Suprapubic skin (tissue), 4 donors: ENCODE measurements around the gene C3orf52.

ENCODE experiments used
- POLR2A ChIP-seq, 2 donors: fragments of 450-650 bp; IDR thresholded peaks; one replicate each; pipeline ENCODE4 v1.6.1; 2017; ENCODE audit warnings: antibody characterized with exemption in 2 of 2, mild to moderate bottlenecking in 2 of 2, moderate library complexity in 2 of 2
- POLR2AphosphoS5 ChIP-seq, 3 donors: sonication (generic); formaldehyde crosslinking; IDR thresholded peaks; one replicate each; pipeline ENCODE4 v1.6.1; 2017; ENCODE audit warnings: antibody characterized with exemption in 3 of 3
- TF ChIP-seq, protein P1 (sequence below), 2 donors: fragments of 200-600 bp in 1 of 2; fragments of 450-650 bp in 1 of 2; sonication (generic) in 1 of 2; IDR thresholded peaks; one replicate each; pipeline ENCODE4 v1.5.1; 2016 to 2019; ENCODE audit warnings: antibody characterized with exemption in 2 of 2, mild to moderate bottlenecking in 1 of 2, moderate library complexity in 1 of 2

DNA sequence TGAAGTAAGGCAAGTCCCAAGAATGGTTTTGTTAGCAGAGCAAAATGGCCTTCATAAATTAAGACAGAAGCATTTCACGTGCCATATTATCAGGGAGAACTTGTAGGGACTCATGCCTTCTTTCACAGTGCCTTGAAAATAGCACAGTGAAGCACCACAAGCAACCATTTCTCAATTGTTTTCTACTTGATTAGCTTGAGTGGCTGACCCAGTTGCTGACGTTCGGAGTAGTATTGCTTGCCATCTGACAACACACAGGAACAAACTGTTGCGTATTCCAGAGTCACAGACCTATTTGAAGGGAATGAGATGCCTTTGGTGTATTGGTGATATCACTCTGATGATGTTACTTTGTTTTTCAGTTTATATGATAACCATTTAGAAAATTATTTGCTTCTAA is 3.0 kb upstream of the C3orf52 start:
- TF ChIP-seq, protein P1, sequence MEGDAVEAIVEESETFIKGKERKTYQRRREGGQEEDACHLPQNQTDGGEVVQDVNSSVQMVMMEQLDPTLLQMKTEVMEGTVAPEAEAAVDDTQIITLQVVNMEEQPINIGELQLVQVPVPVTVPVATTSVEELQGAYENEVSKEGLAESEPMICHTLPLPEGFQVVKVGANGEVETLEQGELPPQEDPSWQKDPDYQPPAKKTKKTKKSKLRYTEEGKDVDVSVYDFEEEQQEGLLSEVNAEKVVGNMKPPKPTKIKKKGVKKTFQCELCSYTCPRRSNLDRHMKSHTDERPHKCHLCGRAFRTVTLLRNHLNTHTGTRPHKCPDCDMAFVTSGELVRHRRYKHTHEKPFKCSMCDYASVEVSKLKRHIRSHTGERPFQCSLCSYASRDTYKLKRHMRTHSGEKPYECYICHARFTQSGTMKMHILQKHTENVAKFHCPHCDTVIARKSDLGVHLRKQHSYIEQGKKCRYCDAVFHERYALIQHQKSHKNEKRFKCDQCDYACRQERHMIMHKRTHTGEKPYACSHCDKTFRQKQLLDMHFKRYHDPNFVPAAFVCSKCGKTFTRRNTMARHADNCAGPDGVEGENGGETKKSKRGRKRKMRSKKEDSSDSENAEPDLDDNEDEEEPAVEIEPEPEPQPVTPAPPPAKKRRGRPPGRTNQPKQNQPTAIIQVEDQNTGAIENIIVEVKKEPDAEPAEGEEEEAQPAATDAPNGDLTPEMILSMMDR (IDR thresholded peaks at IDR 0.05): no peak
- TF ChIP-seq POLR2AphosphoS5 (IDR thresholded peaks at IDR 0.05) (no peak), POLR2A (IDR thresholded peaks at IDR 0.05) (no peak)
